Endothelial cell of umbilical vein (primary cell): ENCODE data around the gene NETO1. TPM values are rescaled to one million over a fixed set of nuclear protein-coding genes. Genes with fewer than 3 reads are reported as not detected.

Experiments used
- BruUV-seq: library from RNA; stranded (reverse); fragments of 400-500 nt; replicated peaks from 2 replicates; lab custom pipeline; 2021; lab: Mats Ljungman, UMichigan
- CTCF ChIA-PET: fragments of 300-600, 350-600 bp; sonication (Branson Sonifier 250); formaldehyde crosslinking; loops from one replicate; lab custom pipeline; 2021; ENCODE audit warnings: antibody characterized with exemption, inconsistent platforms; lab: Charles Lee
- POLR2A ChIA-PET: fragments of 300-600, 350-600 bp; sonication (Branson Sonifier 250); formaldehyde crosslinking; loops from one replicate; lab custom pipeline; 2021; ENCODE audit warnings: antibody characterized with exemption, inconsistent platforms; lab: Charles Lee
- DNase-seq: peaks from one replicate; pipeline ENCODE4 v3.0.0-alpha.2; 2011; ENCODE audit warnings: low read depth, low spot score
- FAIRE-seq: peaks from 2 replicates; lab custom pipeline; 2011; peaks lifted over from hg19 to GRCh38; lab: Jason Lieb, UNC
- H2AFZ ChIP-seq: 2 replicates; pipeline ENCODE4 v1.6.0; 2012; ENCODE audit warnings: low read depth, low read length, control low read depth, inconsistent platforms
- H3K27ac ChIP-seq: 2 replicates; pipeline ENCODE4 v1.5.1; 2011; ENCODE audit warnings: low read depth, mild to moderate bottlenecking, control low read depth, low read length, moderate library complexity; ENCODE audit not compliant: insufficient read depth
- H3K27me3 ChIP-seq, 2 experiments: 2 replicates each; pipeline versions ENCODE4 v1.6.0 to v1.6.1; 2011; ENCODE audit warnings: low read length in 2 of 2, mixed read lengths in 1 of 2; ENCODE audit not compliant: control insufficient read depth in 2 of 2, insufficient read depth in 2 of 2
- H3K36me3 ChIP-seq, 2 experiments: 2 replicates in 1 of 2; 3 replicates in 1 of 2; pipeline ENCODE4 v1.5.1; 2011; ENCODE audit warnings: low read length in 2 of 2, mild to moderate bottlenecking in 1 of 2, moderate library complexity in 1 of 2; ENCODE audit not compliant: control insufficient read depth in 2 of 2, insufficient read depth in 2 of 2; ENCODE audit errors: extremely low read depth in 1 of 2
- H3K4me1 ChIP-seq: 3 replicates; pipeline ENCODE4 v1.5.1; 2011; ENCODE audit warnings: mild to moderate bottlenecking, low read length; ENCODE audit not compliant: control insufficient read depth, insufficient read depth; ENCODE audit errors: extremely low read depth
- H3K4me2 ChIP-seq: 2 replicates; pipeline ENCODE4 v1.6.1; 2011; ENCODE audit warnings: low read length, control low read depth, mixed read lengths; ENCODE audit not compliant: insufficient read depth
- H3K4me3 ChIP-seq, 3 experiments: fragments of 200-600 bp in 1 of 3; sonication (generic), shearing (Covaris generic) in 1 of 3; replicated peaks in 1 of 3; 2 replicates each; pipeline ENCODE4 v1.5.1; 2011 to 2016; ENCODE audit warnings: control low read depth in 3 of 3, low read length in 3 of 3, mild to moderate bottlenecking in 2 of 3, inconsistent platforms in 1 of 3, low read depth in 1 of 3, moderate library complexity in 1 of 3; ENCODE audit not compliant: insufficient read depth in 1 of 3
- H3K79me2 ChIP-seq: 2 replicates; pipeline ENCODE4 v1.6.0; 2012; ENCODE audit warnings: low read length, inconsistent platforms; ENCODE audit not compliant: control insufficient read depth, insufficient read depth
- H3K9ac ChIP-seq: replicated peaks from 2 replicates; pipeline ENCODE3; 2011; ENCODE audit warnings: low read length, control low read depth; ENCODE audit not compliant: insufficient read depth; ENCODE audit errors: extremely low read depth
- H3K9me1 ChIP-seq: replicated peaks from 3 replicates; pipeline ENCODE4 v1.6.0; 2011; ENCODE audit warnings: mild to moderate bottlenecking, low read length; ENCODE audit not compliant: control insufficient read depth, insufficient read depth; ENCODE audit errors: extremely low read depth
- H3K9me3 ChIP-seq: replicated peaks from 2 replicates; pipeline ENCODE4 v1.5.1; 2012; ENCODE audit warnings: low read length, inconsistent platforms; ENCODE audit not compliant: control insufficient read depth, insufficient read depth
- H4K20me1 ChIP-seq: replicated peaks from 2 replicates; pipeline ENCODE3; 2011; ENCODE audit warnings: mild to moderate bottlenecking, low read length; ENCODE audit not compliant: control insufficient read depth, insufficient read depth; ENCODE audit errors: extremely low read depth
- EZH2 ChIP-seq: IDR thresholded peaks from 2 replicates; pipeline ENCODE4 v1.6.1; 2012; ENCODE audit warnings: borderline replicate concordance, low read depth, mild to moderate bottlenecking, moderate library complexity, low read length, inconsistent platforms; ENCODE audit not compliant: severe bottlenecking
- FOS ChIP-seq: IDR thresholded peaks from 2 replicates; pipeline ENCODE4 v1.6.1; 2011; ENCODE audit warnings: mild to moderate bottlenecking, low read length, moderate library complexity, borderline replicate concordance; ENCODE audit not compliant: insufficient read depth
- MYC ChIP-seq: IDR thresholded peaks from one replicate; pipeline ENCODE4 v1.6.1; 2011; ENCODE audit warnings: mild to moderate bottlenecking, low read depth, low read length
- POLR2A ChIP-seq: IDR thresholded peaks from 2 replicates; pipeline ENCODE4 v1.6.1; 2012; ENCODE audit warnings: low read depth, mild to moderate bottlenecking, control low read depth, low read length
- POLR2AphosphoS5 ChIP-seq: IDR thresholded peaks from 2 replicates; pipeline ENCODE4 v1.6.1; 2012; ENCODE audit warnings: low read depth, mild to moderate bottlenecking, control low read depth, low read length, moderate library complexity; ENCODE audit not compliant: insufficient read depth
- dilution Hi-C: fragments of 300-500 bp; cut with MboI; formaldehyde crosslinking; loops from one replicate; pipeline ENCODE4 v1.15.0; 2019; ENCODE audit warnings: low sequenced_read_pairs; ENCODE audit not compliant: extremely low pct_ligation_motif_present
- intact Hi-C: fragments of 100-400 bp; cut with micrococcal nuclease; formaldehyde crosslinking; loops from one replicate; pipeline ENCODE4 v1.10.0; 2022
- polyA plus RNA-seq, 4 experiments: library from polyadenylated mRNA; depleted of rRNA in 3 of 4; stranded (reverse) in 3 of 4; unstranded in 1 of 4; fragments of >200 nt; gene quantifications; 2 replicates each; pipeline versions ENCODE4 v1.2.1 to v1.2.3, GENCODE V29; 2011 to 2012; ENCODE audit warnings: missing spikeins in 1 of 4
- total RNA-seq: library from RNA; stranded (reverse); gene quantifications from 2 replicates; pipeline ENCODE4 v1.2.3, GENCODE V29; 2021
- TF ChIP-seq, protein P1 (sequence below), 2 donors: IDR thresholded peaks; 1 replicate in 1 of 2; 2 replicates in 1 of 2; pipeline ENCODE4 v1.5.1; 2011; ENCODE audit warnings: low read length in 2 of 2, mild to moderate bottlenecking in 2 of 2, moderate library complexity in 2 of 2, control low read depth in 1 of 2, inconsistent platforms in 1 of 2, low read depth in 1 of 2; ENCODE audit not compliant: insufficient read depth in 1 of 2; ENCODE audit errors: extremely low read depth in 1 of 2

The NETO1 gene
- total and polyA plus RNA-seq, 2 donors (not counting 3 experiments of a cell fraction or from before 2014, with no cell fraction given), result not detected

DNA sequence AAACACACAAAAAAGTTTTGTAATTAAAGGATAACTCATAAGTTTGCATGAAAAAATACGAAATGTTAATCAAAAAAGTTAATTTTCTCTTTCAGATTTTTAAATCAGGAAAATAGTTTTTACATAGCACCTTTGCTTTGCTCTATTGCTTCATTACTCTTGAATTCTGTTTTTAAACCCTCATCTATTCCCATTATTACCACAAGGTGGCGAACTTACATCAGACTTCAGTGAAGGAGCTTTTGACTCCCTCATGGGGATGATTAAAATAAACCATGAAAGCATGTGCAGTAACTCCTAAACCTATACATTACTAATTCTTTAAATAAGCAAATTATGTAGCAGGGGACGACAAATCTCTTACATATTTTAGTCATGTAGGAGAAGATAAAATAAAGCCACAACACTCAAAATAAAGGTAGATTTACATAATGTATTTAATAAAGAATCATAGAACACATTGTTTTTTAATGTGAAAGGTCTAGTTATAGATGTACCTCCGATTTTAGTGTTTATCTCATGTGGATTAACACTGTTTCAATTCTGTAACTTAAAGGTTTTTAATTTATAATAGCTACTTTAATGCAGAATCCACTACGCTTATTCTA lies 105.2 kb downstream of the NETO1 start:
- Histone ChIP-seq H3K27ac (no peak overlapping the region), H3K9ac (no peak overlapping the region), H3K36me3 (no peaks in the 10 kb centered on the region), H3K4me1 (no peaks in the 10 kb centered on the region), H3K9me3 (no peaks in the 10 kb centered on the region), H4K20me1 (no peaks in the 10 kb centered on the region), H3K4me3 (no peak overlapping the region), H3K4me2 (no peak overlapping the region), H3K9me1 (no peaks in the 10 kb centered on the region), H3K79me2 (no peaks in the 10 kb centered on the region), H2AFZ (no peak overlapping the region), H3K27me3 (no peaks in the 10 kb centered on the region)
- FAIRE-seq, result no peak
- TF ChIP-seq POLR2A (no peak), FOS (no peak), EZH2 (no peak), MYC (no peak), POLR2AphosphoS5 (no peak)
- TF ChIP-seq, protein P1, sequence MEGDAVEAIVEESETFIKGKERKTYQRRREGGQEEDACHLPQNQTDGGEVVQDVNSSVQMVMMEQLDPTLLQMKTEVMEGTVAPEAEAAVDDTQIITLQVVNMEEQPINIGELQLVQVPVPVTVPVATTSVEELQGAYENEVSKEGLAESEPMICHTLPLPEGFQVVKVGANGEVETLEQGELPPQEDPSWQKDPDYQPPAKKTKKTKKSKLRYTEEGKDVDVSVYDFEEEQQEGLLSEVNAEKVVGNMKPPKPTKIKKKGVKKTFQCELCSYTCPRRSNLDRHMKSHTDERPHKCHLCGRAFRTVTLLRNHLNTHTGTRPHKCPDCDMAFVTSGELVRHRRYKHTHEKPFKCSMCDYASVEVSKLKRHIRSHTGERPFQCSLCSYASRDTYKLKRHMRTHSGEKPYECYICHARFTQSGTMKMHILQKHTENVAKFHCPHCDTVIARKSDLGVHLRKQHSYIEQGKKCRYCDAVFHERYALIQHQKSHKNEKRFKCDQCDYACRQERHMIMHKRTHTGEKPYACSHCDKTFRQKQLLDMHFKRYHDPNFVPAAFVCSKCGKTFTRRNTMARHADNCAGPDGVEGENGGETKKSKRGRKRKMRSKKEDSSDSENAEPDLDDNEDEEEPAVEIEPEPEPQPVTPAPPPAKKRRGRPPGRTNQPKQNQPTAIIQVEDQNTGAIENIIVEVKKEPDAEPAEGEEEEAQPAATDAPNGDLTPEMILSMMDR (IDR thresholded peaks at IDR 0.05; ENCODE audit: extremely low read depth in 1 of 2, insufficient read depth in 1 of 2, low read depth in 1 of 2, low read length in 2 of 2), result peak; percentile 33 to 42
- peak; percentile 36 for DNase-seq
- ChIA-PET CTCF (interaction anchor here (0.7 to 2.5 kb wide), 9 partner anchors 9 to 1980 kb away, joined by 3 to 39 read pairs (median 5); no protein-coding TSS in a partner anchor), POLR2A (interaction anchor here (0.7 kb wide), 1 partner anchor 1580 kb away, joined by 3 read pairs; no protein-coding TSS in a partner anchor)
- BruUV-seq, result no TSS peak
- dilution Hi-C loops (no loop called here), intact Hi-C loops (loop anchor here (1.0 kb wide), 2 partner anchors 1080 to 1434 kb away; no protein-coding TSS in a partner anchor)
